Dermis lymphatic vessel endothelial cell (primary cell): ENCODE data around the gene DGKD. TPM values are rescaled to one million over a fixed set of nuclear protein-coding genes. Genes with fewer than 3 reads are reported as not detected.

ENCODE experiments used
- total RNA-seq: library from RNA; depleted of rRNA; stranded (reverse); fragments of >200 nt; gene quantifications from 2 replicates; pipeline ENCODE4 v1.2.1, GENCODE V29; 2014

The DGKD gene
- total RNA-seq = 17.0 and 49.3 TPM in 2 replicates

DNA sequence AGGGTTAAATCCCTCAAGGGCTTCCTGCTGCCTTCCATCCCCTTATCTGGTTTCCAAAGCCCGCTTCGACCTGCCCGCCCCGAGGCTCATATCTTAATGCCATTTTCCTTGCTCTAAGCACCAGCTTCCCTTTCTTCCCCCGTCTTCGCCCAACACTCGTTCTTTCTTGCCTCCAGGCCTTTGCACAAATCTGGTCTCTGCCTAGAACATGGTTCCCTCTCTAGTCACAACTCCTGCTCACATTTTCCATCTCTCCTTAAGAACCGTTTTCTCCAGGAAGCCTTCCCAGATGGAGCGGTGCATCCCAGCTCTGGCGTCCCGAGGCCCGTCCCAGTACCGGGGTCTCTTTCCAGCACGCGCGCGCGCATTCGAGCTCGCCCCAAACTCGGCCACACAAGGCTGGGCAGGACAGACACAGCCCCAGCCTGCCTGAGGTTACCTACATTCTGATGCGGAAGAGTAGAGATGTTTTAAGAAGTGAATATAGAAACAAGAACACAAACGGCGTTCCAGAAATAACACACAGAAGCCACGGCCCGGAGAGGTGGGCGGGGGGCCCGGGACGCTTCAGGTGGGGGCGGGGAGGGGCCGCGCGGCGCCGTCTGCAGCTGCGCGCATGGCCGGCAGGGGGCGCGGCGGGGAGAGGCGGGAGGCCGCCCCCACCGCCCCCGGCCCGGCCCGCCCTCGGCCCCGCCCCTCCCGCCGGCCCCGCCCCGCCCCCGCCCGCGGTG is at the start of gene DGKD:
TSS of gene DGKD (plus strand) at position 726 of the 731 bp plus-strand sequence. CDS start 25 bp downstream, outside the sequence.

GRCh38 chr2:233307565-233307964 is 46.7 kb upstream of the DGKD start, which contains the start of gene SAG:
SAG (plus strand) TSS chr2:233307816; CDS start chr2:233309190, 1,374 bp downstream.

Other genes starting within 250 kb of the DGKD start
- gene ATG16L1, start 102.8 kb upstream of the DGKD start, total RNA-seq = 28.0 and 33.3 TPM in 2 replicates
- not detected in 2 replicates for gene SAG, start 46.7 kb upstream of the DGKD start, total RNA-seq
- gene USP40, start 212.3 kb downstream of the DGKD start, total RNA-seq = 21.6 and 27.2 TPM in 2 replicates